Cortex of kidney (tissue), 1 donor: ENCODE data around the gene FRS3.

Experiments used
- DNase-seq: peaks from one replicate; lab custom pipeline; 2025; lab: John Stamatoyannopoulos, UW

Gene FRS3

GRCh38 chr6:41728073-41728936 lies 51.4 kb downstream of the FRS3 start:
- DNase-seq = no peak

GRCh38 chr6:41727705-41728072 lies 52.0 kb downstream of the FRS3 start:
- DNase-seq = no peak

GRCh38 chr6:41726876-41727275 lies 52.8 kb downstream of the FRS3 start:
- DNase-seq = no peak

- no peak for DNase-seq
Measured at GRCh38 chr6:41724586-41725501, 54.9 kb downstream of the FRS3 start.

- no peak for DNase-seq
Measured at GRCh38 chr6:41724228-41724580, 55.5 kb downstream of the FRS3 start.

- no peak for DNase-seq
Measured at GRCh38 chr6:41723530-41724227, 56.0 kb downstream of the FRS3 start.

- DNase-seq = no peak
Measured at GRCh38 chr6:41722969-41723529, 56.7 kb downstream of the FRS3 start.

GRCh38 chr6:41721414-41721813 lies 58.3 kb downstream of the FRS3 start:
- no peak for DNase-seq

GRCh38 chr6:41720783-41721182 lies 58.9 kb downstream of the FRS3 start:
- no peak for DNase-seq

- DNase-seq = no peak
Measured at GRCh38 chr6:41720262-41720620, 59.5 kb downstream of the FRS3 start.
